HL-60 (cell line): Measurements from ENCODE around the gene NTN4.

Experiments used
- DNase-seq, 2 experiments: peaks; one replicate each; pipeline ENCODE4 v3.0.0-alpha.2; 2010 to 2020; ENCODE audit warnings: low read depth in 1 of 2, low spot score in 1 of 2
- H3K27ac ChIP-seq: fragments of 250-450 bp; sonication (Bioruptor Pico); replicated peaks from 2 replicates; pipeline ENCODE4 v1.5.1; 2020; ENCODE audit warnings: mild to moderate bottlenecking, moderate library complexity
- H3K27me3 ChIP-seq: fragments of 250-450 bp; sonication (Bioruptor Pico); 2 replicates; pipeline ENCODE4 v1.5.1; 2021; ENCODE audit warnings: mild to moderate bottlenecking, moderate library complexity; ENCODE audit not compliant: insufficient read depth, poor library complexity, severe bottlenecking
- H3K4me3 ChIP-seq: replicated peaks from 2 replicates; pipeline ENCODE4 v1.5.1; 2011; ENCODE audit warnings: mild to moderate bottlenecking, control low read depth, low read length; ENCODE audit not compliant: insufficient read depth
- CTCF ChIP-seq: IDR thresholded peaks from one replicate; pipeline ENCODE4 v1.5.1; 2011; ENCODE audit warnings: low read length, control low read depth, inconsistent platforms; ENCODE audit not compliant: insufficient read depth
- GABPA ChIP-seq: IDR thresholded peaks from 2 replicates; pipeline ENCODE4 v1.6.1; 2012; ENCODE audit warnings: low read depth
- POLR2AphosphoS5 ChIP-seq: IDR thresholded peaks from 2 replicates; pipeline ENCODE4 v1.6.1; 2012; ENCODE audit warnings: low read depth
- REST ChIP-seq: IDR thresholded peaks from 2 replicates; pipeline ENCODE4 v1.6.1; 2012; ENCODE audit warnings: low read depth; ENCODE audit not compliant: insufficient replicate concordance
- SPI1 ChIP-seq: IDR thresholded peaks from 2 replicates; pipeline ENCODE4 v1.6.1; 2012; ENCODE audit warnings: low read depth, mild to moderate bottlenecking, borderline replicate concordance

Gene NTN4

GRCh38 chr12:95672166-95672565, 118.4 kb downstream of the NTN4 start:
- H3K27ac ChIP-seq = no peak overlapping the region
- no peak overlapping the region for H3K4me3 ChIP-seq
- no peak for DNase-seq
- TF ChIP-seq REST = no peak
- TF ChIP-seq GABPA = no peak
- TF ChIP-seq POLR2AphosphoS5 = no peak
- TF ChIP-seq CTCF = no peak
- H3K27me3 ChIP-seq = no peaks in the 10 kb centered on the region

GRCh38 chr12:95671265-95671664, 119.3 kb downstream of the NTN4 start:
- Histone ChIP-seq H3K27ac (no peak overlapping the region), H3K27me3 (no peaks in the 10 kb centered on the region), H3K4me3 (no peak overlapping the region)
- no peak for DNase-seq
- TF ChIP-seq REST (no peak), SPI1 (no peak), CTCF (no peak), GABPA (no peak), POLR2AphosphoS5 (no peak)

DNA sequence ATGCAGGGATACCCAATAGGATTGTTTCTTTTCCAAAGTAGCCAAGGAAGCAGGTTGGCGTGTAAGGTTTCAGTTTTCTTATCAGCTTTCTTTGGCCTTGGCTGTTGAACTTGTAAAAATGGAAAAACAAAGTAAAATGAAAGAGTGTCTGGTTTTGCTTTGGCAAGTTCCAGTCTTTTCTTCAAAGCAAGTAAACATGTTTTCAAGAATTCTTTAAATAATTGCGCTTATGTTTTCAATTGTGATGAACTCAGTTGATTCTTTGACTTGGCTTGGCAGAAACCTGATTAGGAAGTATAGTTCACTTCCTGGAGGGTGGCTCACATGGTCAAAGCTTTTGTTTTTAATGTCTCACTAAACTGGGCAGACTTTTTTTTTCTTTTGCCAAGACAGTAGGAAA, 127.0 kb downstream of the NTN4 start:
- no peak for DNase-seq
- Histone ChIP-seq H3K27ac (no peak overlapping the region), H3K4me3 (no peak overlapping the region), H3K27me3 (no peaks in the 10 kb centered on the region)
- no peak for TF ChIP-seq REST
- TF ChIP-seq SPI1 = no peak
- TF ChIP-seq POLR2AphosphoS5 = no peak
- no peak for TF ChIP-seq GABPA

- Histone ChIP-seq H3K27me3 (no peaks in the 10 kb centered on the region), H3K4me3 (no peak overlapping the region), H3K27ac (no peak overlapping the region)
- DNase-seq = no peak
- no peak for TF ChIP-seq POLR2AphosphoS5
- TF ChIP-seq REST = no peak
- no peak for TF ChIP-seq GABPA
These were observed 129.2 kb downstream of the NTN4 start for GRCh38 chr12:95661360-95661759.
